GM12864 (cell line): ENCODE data around the gene RSPO4.

Experiments
- DNase-seq: peaks from one replicate; pipeline ENCODE4 v3.0.0-alpha.2; 2011; ENCODE audit warnings: low read depth
- H3K4me3 ChIP-seq: 2 replicates; pipeline ENCODE4 v1.5.1; 2011; ENCODE audit warnings: mild to moderate bottlenecking, low read depth, low read length, control low read depth
- CTCF ChIP-seq: IDR thresholded peaks from 2 replicates; pipeline ENCODE4 v1.5.1; 2011; ENCODE audit warnings: low read depth, mild to moderate bottlenecking, moderate library complexity, low read length, control low read depth, inconsistent platforms; ENCODE audit errors: missing control alignments

Gene RSPO4

GRCh38 chr20:972256-972655 lies 29.9 kb downstream of the RSPO4 start:
- H3K4me3 ChIP-seq: no peak overlapping the region
- TF ChIP-seq CTCF: no peak
- DNase-seq: no peak

GRCh38 chr20:971346-971745 lies 30.8 kb downstream of the RSPO4 start:
- DNase-seq: no peak
- H3K4me3 ChIP-seq: no peak overlapping the region
- TF ChIP-seq CTCF: no peak

GRCh38 chr20:969868-970267 lies 32.2 kb downstream of the RSPO4 start:
- H3K4me3 ChIP-seq: no peak overlapping the region
- DNase-seq: no peak
- TF ChIP-seq CTCF: no peak

GRCh38 chr20:967796-968742 lies 34.0 kb downstream of the RSPO4 start:
- no peak overlapping the region for H3K4me3 ChIP-seq
- TF ChIP-seq CTCF: no peak
- peak; percentile 26 for DNase-seq

- no peak overlapping the region for H3K4me3 ChIP-seq
- TF ChIP-seq CTCF: no peak
- no peak for DNase-seq
These were observed 36.2 kb downstream of the RSPO4 start for GRCh38 chr20:965956-966355.

- DNase-seq: no peak
- TF ChIP-seq CTCF: no peak
- no peak overlapping the region for H3K4me3 ChIP-seq
These were observed 38.3 kb downstream of the RSPO4 start for GRCh38 chr20:963795-964194.

GRCh38 chr20:962683-963082 lies 39.4 kb downstream of the RSPO4 start:
- DNase-seq: no peak
- no peak for TF ChIP-seq CTCF
- no peak overlapping the region for H3K4me3 ChIP-seq
